HG03571 (cell line): ENCODE data around the gene SMC1B.
"Not testable (repeated sequence)": the region's sequence is repeated elsewhere in the genome, so short reads cannot be mapped to it uniquely, and the experiment has no call there.

ENCODE experiments used
- ATAC-seq: cut with Tn5 transposase; IDR thresholded peaks from one replicate; pipeline ENCODE4 v1.9.1; 2021; ENCODE audit not compliant: unreplicated experiment

SMC1B gene

DNA sequence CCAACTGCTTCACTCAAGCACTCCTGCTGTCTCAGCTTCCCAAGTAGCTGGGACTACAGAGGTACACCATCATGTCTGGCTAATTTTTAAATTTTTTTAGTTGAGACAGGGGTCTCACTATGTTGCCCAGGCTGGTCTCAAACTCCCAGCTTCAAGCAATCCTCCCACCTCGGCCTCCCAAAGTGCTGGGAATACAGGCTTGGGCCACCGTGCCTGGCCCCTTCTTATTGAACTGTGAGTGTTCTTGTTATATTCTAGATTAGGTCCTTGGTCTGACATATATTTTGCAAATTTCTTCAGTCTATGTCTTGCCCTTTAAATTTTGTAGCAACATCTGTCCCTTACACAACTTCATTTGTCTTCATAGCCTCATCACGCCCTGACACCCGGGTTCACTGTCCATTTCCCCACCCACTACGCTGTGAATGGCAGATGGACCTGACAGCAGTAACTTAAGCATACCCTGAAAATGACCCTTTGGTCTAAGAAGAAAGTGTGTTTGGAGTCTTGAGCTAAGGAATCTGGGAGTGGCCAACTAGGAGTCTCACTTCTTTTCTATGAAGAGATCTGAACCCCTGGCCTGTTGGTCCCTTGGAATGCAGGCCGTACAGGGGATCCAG, 107.8 kb downstream of the SMC1B start:
- ATAC-seq = no peak

DNA sequence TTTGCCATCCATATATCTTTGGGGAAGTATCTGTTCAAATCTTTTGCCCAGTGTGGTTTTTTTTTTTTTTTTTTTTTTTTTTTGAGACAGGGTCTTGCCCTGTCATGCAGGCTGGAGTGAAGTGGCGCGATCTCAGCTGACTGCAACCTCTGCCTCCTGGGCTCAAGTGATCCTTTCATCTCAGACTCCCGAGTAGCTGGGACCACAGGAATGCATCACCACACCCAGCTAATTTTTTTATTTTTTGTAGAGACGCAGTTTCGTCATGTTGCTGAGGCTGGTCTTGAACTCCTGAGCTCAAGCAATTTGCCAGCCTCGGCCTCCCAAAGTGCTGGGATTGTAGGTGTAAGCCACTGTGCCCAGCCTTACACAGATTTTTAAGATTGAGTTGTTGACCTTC, 108.4 kb downstream of the SMC1B start:
- ATAC-seq = no peak

DNA sequence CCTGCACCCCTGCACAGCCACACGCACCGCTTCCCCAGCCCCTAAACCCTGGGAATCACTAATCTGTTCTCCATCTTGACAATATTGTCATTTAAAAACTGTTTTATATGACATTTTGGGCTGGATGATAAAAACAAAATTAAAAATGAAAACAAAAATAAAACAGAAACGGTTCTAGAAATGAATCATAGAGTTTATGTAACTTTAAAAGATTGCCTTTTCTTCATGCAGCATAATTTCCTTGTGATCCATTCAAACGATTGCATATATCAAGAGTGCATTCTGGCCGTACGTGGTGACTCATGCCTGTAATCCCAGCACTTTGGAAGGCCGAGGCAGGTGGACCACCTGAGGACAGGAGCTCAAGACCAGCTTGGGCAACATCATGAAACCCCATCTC, 110.2 kb downstream of the SMC1B start:
- no peak for ATAC-seq

DNA sequence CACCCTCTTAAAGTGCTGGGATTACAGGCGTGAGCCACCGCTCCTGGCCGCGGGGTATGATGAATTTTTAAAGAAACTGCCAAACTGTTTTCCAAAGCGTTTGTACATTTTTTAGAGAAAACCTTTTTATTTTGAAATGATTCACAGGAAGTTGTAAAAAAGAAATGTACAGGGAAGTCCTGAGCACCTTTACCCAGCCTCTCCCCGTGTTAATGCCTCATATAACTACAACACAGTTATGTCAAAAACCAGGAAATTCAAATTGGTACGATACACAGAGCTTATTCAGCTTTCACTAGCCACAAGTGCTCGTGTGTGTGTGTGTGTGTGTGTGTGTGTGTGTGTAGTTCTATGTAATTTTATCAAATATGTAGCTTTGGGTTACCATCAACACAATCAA, 110.6 kb downstream of the SMC1B start:
- no peak for ATAC-seq

DNA sequence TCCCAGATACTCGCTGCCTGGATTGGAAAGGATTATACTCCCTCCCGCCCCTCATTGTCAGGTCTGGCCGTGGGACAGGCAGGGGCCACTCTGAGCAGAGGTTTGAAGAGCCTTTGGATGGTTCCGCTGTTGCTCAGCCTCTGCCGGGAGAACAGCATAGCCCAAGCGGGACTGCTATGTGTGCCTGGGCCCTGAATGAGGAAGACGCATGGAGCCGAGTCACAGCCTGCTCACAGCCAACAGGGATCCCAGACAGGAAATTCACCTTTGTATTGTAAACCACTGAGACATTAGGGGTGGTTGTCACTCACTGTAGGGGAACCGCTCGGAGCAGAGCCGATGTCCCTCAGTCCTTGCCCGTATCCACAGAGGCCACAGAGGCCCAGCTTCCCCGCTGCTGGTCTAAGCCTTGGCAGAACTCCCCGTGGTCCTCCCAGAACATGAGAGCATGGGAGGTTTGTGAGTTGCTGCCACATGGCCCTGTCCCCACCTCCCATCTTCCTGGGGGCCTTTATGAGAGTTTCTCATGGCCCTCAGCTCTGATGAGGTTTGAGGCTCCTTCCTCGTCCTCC, 114.4 kb downstream of the SMC1B start:
- ATAC-seq = no peak

DNA sequence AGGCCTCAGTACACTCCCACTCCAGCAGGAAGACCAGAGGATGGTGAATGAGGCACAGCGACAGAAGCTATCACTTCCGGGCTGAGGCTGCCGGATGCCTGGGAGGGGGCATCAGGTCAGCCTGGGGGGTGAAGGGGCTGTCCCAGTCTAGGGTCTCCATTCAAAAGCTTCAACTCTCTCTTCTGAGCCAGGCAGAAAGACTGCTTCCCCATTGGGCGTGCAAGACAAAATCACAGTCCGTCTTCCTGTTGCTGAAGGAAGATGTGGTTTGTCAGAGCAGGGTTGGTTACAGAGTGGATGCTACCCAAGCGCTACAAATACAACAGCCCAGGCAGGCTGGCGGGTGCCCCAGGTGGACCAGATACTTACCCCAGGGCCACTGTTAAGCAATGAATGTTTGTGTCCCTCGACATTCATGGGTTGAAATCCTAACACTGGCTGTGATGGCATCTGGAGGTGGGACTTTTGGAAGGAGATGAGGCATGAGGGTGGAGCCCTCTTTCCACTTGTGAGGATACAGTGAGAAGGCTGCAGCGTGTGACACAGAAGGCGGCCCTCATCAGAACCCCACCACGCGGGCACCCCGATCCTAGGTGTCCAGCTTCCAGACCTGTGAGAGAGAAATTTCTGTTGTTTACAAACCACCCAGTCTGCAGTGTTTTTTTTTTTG, 116.6 kb downstream of the SMC1B start:
- no peak for ATAC-seq

DNA sequence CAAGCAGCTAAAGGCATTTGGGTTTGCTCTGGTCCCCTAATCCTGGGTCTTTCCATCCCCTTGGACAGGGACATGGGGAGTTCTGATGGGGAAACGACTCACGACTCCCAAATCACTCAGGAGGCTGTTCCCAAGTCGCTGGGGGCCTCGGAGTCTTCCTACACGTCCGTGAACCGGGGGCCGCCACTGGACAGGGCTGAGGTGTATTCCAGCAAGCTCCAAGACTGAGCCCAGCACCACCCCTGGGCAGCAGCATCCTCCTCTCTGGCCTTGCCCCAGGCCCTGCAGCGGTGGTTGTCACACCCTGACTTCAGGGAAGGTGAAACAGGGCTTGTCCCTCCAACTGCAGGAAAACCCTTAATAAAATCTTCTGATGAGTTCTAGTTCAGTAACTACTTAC, 117.9 kb downstream of the SMC1B start:
- no peak for ATAC-seq

DNA sequence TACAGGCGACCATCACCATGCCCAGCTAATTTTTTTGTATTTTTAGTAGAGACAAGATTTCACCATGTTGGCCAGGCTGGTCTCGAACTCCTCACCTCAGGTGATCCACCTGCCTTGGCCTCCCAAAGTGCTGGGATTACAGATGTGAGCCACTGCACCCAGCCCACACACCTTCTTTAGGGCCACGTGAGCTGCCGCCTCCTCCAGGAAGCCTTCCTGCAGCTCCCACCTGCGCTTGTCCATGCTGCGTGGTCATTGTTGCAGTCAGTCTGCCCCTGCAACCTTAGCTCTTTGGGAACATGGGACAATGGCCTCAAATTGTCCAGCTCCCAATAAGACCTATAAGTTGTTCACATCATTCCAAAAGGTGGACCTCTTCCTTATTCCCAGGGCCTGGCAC, 118.4 kb downstream of the SMC1B start:
- ATAC-seq = not testable (repeated sequence)
